ENCODE measurements around the gene PRDM2. TPM values are rescaled to one million over a fixed set of nuclear protein-coding genes. Genes with fewer than 3 reads are reported as not detected.
"Not testable (repeated sequence)": the region's sequence is repeated elsewhere in the genome, so short reads cannot be mapped to it uniquely, and the experiment has no call there.

PRDM2 gene
- total RNA-seq, 3 donors from 2014 or later: 34.7 to 56.1 (median 39.8) TPM

- ATAC-seq: no peak
- TF ChIP-seq, protein P1, sequence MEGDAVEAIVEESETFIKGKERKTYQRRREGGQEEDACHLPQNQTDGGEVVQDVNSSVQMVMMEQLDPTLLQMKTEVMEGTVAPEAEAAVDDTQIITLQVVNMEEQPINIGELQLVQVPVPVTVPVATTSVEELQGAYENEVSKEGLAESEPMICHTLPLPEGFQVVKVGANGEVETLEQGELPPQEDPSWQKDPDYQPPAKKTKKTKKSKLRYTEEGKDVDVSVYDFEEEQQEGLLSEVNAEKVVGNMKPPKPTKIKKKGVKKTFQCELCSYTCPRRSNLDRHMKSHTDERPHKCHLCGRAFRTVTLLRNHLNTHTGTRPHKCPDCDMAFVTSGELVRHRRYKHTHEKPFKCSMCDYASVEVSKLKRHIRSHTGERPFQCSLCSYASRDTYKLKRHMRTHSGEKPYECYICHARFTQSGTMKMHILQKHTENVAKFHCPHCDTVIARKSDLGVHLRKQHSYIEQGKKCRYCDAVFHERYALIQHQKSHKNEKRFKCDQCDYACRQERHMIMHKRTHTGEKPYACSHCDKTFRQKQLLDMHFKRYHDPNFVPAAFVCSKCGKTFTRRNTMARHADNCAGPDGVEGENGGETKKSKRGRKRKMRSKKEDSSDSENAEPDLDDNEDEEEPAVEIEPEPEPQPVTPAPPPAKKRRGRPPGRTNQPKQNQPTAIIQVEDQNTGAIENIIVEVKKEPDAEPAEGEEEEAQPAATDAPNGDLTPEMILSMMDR (IDR thresholded peaks at IDR 0.05): no peak
Measured at GRCh38 chr1:13683206-13683605, 16.8 kb upstream of the PRDM2 start.

GRCh38 chr1:13687151-13687715 lies 12.8 kb upstream of the PRDM2 start:
- TF ChIP-seq, protein P1 (IDR thresholded peaks at IDR 0.05): no peak
- Histone ChIP-seq H3K36me3 (ENCODE audit: low read depth) (no peaks in the 10 kb centered on the region), H3K4me1 (ENCODE audit: low read depth) (no peaks in the 10 kb centered on the region), H3K4me3 (no peak overlapping the region), H3K9me3 (no peaks in the 10 kb centered on the region)
- DNase-seq: no peak
- intact Hi-C loops (cut with DNase I, micrococcal nuclease): no loop called here
- ATAC-seq: no peak

More at GRCh38 chr1:13683206-13683605, 16.8 kb upstream of the PRDM2 start:
- Histone ChIP-seq H3K4me1 (ENCODE audit: low read depth) (no peaks in the 10 kb centered on the region), H3K36me3 (ENCODE audit: low read depth) (no peaks in the 10 kb centered on the region), H3K9me3 (no peaks in the 10 kb centered on the region), H3K4me3 (no peak overlapping the region)
- intact Hi-C loops (cut with DNase I, micrococcal nuclease): no loop called here
- no peak for DNase-seq

GRCh38 chr1:13693094-13693493 lies 6.9 kb upstream of the PRDM2 start:
- DNase-seq; H3K4me1 ChIP-seq (ENCODE audit: low read depth); H3K4me3 ChIP-seq; H3K36me3 ChIP-seq (ENCODE audit: low read depth); ATAC-seq; H3K9me3 ChIP-seq; intact Hi-C loops (cut with DNase I, micrococcal nuclease): not testable (repeated sequence)

- H3K4me3 ChIP-seq: no peak overlapping the region
- H3K4me1 ChIP-seq (ENCODE audit: low read depth): no peaks in the 10 kb centered on the region
- DNase-seq (no peak), ATAC-seq (no peak)
- H3K36me3 ChIP-seq (ENCODE audit: low read depth): no peaks in the 10 kb centered on the region
- TF ChIP-seq, protein P1 (IDR thresholded peaks at IDR 0.05): no peak
- intact Hi-C loops (cut with DNase I, micrococcal nuclease): no loop called here
- no peaks in the 10 kb centered on the region for H3K9me3 ChIP-seq
Measured at GRCh38 chr1:13694886-13695684, 4.9 kb upstream of the PRDM2 start.

DNA sequence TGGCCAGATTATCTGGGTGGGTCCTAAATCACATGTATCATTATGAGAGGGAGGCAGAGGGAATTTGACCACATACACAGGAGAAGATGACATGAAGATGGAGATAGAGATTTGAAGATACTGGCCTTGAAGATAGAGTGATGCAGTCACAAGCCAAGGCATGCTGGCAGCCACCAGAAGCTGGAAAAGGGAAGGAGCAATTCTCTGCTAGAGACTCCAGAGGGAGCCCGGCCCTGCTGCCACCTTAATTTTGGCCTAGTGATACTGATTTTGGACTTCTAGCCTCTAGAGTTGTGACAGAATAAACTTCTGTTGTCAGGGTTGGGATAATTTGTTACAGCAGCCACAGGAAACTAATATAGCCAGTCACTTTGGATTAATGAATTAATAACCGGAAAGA lies 2.2 kb upstream of the PRDM2 start:
- Histone ChIP-seq H3K9me3 (no peaks in the 10 kb centered on the region), H3K4me1 (ENCODE audit: low read depth) (peaks cover 6% of the 10 kb centered on the region), H3K36me3 (ENCODE audit: low read depth) (no peaks in the 10 kb centered on the region), H3K4me3 (no peak overlapping the region)
- intact Hi-C loops (cut with DNase I, micrococcal nuclease): no loop called here
- TF ChIP-seq, protein P1 (IDR thresholded peaks at IDR 0.05): no peak
- no peak for ATAC-seq
- DNase-seq: no peak

- ATAC-seq (peak; percentile 41), DNase-seq (peak in 2 of 3 donors; percentile 51 to 56)
- no peaks in the 10 kb centered on the region for H3K36me3 ChIP-seq (ENCODE audit: low read depth)
- peak overlapping the region; percentile 67 for H3K4me3 ChIP-seq
- TF ChIP-seq, protein P1 (IDR thresholded peaks at IDR 0.05): no peak
- H3K4me1 ChIP-seq (ENCODE audit: low read depth): peaks cover 6% of the 10 kb centered on the region
- H3K9me3 ChIP-seq: no peaks in the 10 kb centered on the region
- intact Hi-C loops (cut with DNase I, micrococcal nuclease): no loop called here
Measured at GRCh38 chr1:13699510-13699909, 478 bp upstream of the PRDM2 start.
